Measurements from ENCODE around the gene OR2A2. TPM values are rescaled to one million over a fixed set of nuclear protein-coding genes. Genes with fewer than 3 reads are reported as not detected.

Gene OR2A2
- total RNA-seq, 1 donor from 2014 or later, result not detected

DNA sequence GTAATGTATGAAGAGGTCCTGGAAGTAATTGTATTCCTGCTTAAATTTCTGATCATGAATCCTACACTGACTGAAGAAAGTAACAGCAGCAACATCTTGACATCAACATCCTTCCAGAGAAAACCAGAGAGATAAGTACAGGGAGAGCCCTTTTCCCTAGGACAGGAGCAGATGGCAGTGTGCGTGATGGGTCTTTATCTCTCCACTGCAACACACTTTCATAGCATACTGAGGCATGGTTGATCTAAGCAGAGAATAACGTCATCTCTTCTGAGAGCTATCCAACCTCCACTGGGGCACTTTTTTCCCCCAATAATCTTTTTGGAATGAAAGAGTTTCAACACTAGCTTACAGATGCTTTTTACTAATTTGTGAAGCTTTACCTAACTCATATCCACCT lies 39.4 kb upstream of the OR2A2 start:
- no peaks in the 10 kb centered on the region for H3K9me3 ChIP-seq (ENCODE audit: low read depth)
- no peak overlapping the region for H3K27ac Mint-ChIP-seq
- no peaks in the 10 kb centered on the region for H3K27me3 ChIP-seq
- no peak overlapping the region for H3K4me3 ChIP-seq
- H4K20me1 ChIP-seq (ENCODE audit: low read depth), result no peaks in the 10 kb centered on the region
- TF ChIP-seq EZH2 (IDR thresholded peaks at IDR 0.05), result no peak
- no peaks in the 10 kb centered on the region for H3K27me3 Mint-ChIP-seq (ENCODE audit: insufficient read depth, low read depth)
- no peak overlapping the region for H3K4me3 Mint-ChIP-seq
- H3K36me3 ChIP-seq, result no peaks in the 10 kb centered on the region
- no peak overlapping the region for H3K27ac ChIP-seq
- no peaks in the 10 kb centered on the region for H3K4me1 Mint-ChIP-seq
- DNase-seq (ENCODE audit: low spot score), result no peak
- no peaks in the 10 kb centered on the region for H3K9me3 Mint-ChIP-seq
- H2AFZ ChIP-seq (replicated peaks), result no peak overlapping the region
- no peaks in the 10 kb centered on the region for H3K79me2 ChIP-seq (ENCODE audit: low read depth)
- H3K9ac ChIP-seq, result no peak overlapping the region
- H3K36me3 Mint-ChIP-seq, result no peaks in the 10 kb centered on the region
- no peak overlapping the region for H3K4me2 ChIP-seq
- H3K4me1 ChIP-seq, result no peaks in the 10 kb centered on the region
- H3F3A ChIP-seq (ENCODE audit: low read depth), result no peaks in the 10 kb centered on the region

DNA sequence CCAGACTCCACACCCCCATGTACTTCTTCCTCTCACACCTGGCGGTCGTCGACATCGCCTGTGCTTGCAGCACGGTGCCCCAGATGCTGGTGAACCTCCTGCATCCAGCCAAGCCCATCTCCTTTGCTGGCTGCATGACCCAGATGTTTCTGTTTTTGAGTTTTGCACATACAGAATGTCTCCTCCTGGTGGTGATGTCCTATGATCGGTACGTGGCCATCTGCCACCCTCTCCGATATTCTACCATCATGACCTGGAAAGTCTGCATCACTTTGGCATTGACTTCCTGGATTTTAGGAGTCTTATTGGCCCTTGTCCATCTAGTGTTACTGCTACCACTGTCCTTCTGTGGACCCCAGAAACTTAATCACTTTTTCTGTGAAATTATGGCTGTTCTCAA lies 35.0 kb upstream of the OR2A2 start:
- DNase-seq (ENCODE audit: low spot score), result no peak
- H3K36me3 Mint-ChIP-seq, result no peaks in the 10 kb centered on the region
- Histone ChIP-seq H2AFZ (replicated peaks) (no peak overlapping the region), H3K4me3 (no peak overlapping the region), H3K9me3 (ENCODE audit: low read depth) (no peaks in the 10 kb centered on the region), H3K9ac (no peak overlapping the region), H3K79me2 (ENCODE audit: low read depth) (no peaks in the 10 kb centered on the region), H3K27me3 (no peaks in the 10 kb centered on the region), H3F3A (ENCODE audit: low read depth) (no peaks in the 10 kb centered on the region), H3K36me3 (no peaks in the 10 kb centered on the region), H3K4me1 (no peaks in the 10 kb centered on the region), H3K27ac (no peak overlapping the region), H4K20me1 (ENCODE audit: low read depth) (no peaks in the 10 kb centered on the region), H3K4me2 (no peak overlapping the region)
- no peak overlapping the region for H3K4me3 Mint-ChIP-seq
- no peak overlapping the region for H3K27ac Mint-ChIP-seq
- TF ChIP-seq EZH2 (IDR thresholded peaks at IDR 0.05), result no peak
- TF ChIP-seq, protein P1, sequence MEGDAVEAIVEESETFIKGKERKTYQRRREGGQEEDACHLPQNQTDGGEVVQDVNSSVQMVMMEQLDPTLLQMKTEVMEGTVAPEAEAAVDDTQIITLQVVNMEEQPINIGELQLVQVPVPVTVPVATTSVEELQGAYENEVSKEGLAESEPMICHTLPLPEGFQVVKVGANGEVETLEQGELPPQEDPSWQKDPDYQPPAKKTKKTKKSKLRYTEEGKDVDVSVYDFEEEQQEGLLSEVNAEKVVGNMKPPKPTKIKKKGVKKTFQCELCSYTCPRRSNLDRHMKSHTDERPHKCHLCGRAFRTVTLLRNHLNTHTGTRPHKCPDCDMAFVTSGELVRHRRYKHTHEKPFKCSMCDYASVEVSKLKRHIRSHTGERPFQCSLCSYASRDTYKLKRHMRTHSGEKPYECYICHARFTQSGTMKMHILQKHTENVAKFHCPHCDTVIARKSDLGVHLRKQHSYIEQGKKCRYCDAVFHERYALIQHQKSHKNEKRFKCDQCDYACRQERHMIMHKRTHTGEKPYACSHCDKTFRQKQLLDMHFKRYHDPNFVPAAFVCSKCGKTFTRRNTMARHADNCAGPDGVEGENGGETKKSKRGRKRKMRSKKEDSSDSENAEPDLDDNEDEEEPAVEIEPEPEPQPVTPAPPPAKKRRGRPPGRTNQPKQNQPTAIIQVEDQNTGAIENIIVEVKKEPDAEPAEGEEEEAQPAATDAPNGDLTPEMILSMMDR (IDR thresholded peaks at IDR 0.05), result peak; percentile 13
- no peaks in the 10 kb centered on the region for H3K27me3 Mint-ChIP-seq (ENCODE audit: insufficient read depth, low read depth)
- H3K4me1 Mint-ChIP-seq, result no peaks in the 10 kb centered on the region
- no peaks in the 10 kb centered on the region for H3K9me3 Mint-ChIP-seq

DNA sequence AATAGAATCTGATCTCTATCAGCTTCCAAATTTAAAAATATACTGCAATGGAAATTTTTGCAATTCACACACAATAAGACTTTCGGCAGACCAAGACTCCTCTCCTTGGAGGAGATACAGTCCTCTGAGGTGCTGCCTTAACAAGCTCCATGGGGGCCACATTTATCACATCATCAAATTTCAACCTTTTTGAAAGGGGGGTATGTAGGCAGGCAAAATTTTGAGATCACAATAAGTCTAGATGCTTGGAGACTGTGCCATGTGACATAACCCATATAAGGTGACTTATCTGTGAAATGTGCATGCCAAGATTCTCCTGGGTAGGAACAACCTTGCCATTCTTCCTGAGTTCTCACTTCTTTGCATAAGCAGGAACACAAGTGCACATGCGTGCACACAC lies 23.4 kb upstream of the OR2A2 start, which contains the start of gene OR2A12:
TSS of gene OR2A12 (plus strand) at position 301 of the 400 bp plus-strand sequence. CDS start 8,830 bp downstream, outside the sequence.
- H3K27ac Mint-ChIP-seq, result no peak within 1 kb of the TSS
- no peaks in the 10 kb centered on the region for H3K27me3 Mint-ChIP-seq (ENCODE audit: insufficient read depth, low read depth)
- H3K36me3 ChIP-seq, result no peaks in the 10 kb centered on the region
- H3K79me2 ChIP-seq (ENCODE audit: low read depth), result no peaks in the 10 kb centered on the region
- no peaks in the 10 kb centered on the region for H3K36me3 Mint-ChIP-seq
- TF ChIP-seq EZH2 (IDR thresholded peaks at IDR 0.05), result no peak
- TF ChIP-seq, protein P1 (IDR thresholded peaks at IDR 0.05), result no peak
- H3K4me2 ChIP-seq, result no peak within 1 kb of the TSS
- no peaks in the 10 kb centered on the region for H4K20me1 ChIP-seq (ENCODE audit: low read depth)
- no peaks in the 10 kb centered on the region for H3K27me3 ChIP-seq
- H3K9ac ChIP-seq, result no peak within 1 kb of the TSS
- no peak within 1 kb of the TSS for H3K27ac ChIP-seq
- no peaks in the 10 kb centered on the region for H3F3A ChIP-seq (ENCODE audit: low read depth)
- H3K9me3 Mint-ChIP-seq, result no peaks in the 10 kb centered on the region
- H3K9me3 ChIP-seq (ENCODE audit: low read depth), result no peaks in the 10 kb centered on the region
- no peak for DNase-seq (ENCODE audit: low spot score)
- no peaks in the 10 kb centered on the region for H3K4me1 ChIP-seq
- no peak within 1 kb of the TSS for H2AFZ ChIP-seq (replicated peaks)
- H3K4me3 Mint-ChIP-seq, result no peak within 1 kb of the TSS
- no peak within 1 kb of the TSS for H3K4me3 ChIP-seq
- H3K4me1 Mint-ChIP-seq, result no peaks in the 10 kb centered on the region

DNA sequence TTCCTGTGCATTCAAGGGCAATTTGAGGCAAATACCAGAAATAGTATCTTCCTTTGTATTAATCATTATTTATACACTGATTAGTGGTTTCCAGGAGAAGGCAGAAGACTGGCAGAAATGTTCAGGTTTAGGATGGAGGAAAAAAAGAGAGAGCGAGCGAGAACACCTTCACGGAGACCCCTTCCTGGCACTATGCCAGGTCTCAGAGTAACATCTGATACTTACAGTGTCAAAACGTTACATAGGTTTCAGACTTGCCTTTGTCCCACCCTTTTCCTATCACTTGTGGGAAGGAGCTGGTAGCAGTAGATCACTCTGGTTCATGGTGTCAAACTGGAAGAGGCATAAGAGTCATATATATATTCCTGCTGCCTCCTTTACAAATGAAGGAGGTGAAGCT lies 22.7 kb upstream of the OR2A2 start:
- Histone ChIP-seq H3K4me1 (no peaks in the 10 kb centered on the region), H3K79me2 (ENCODE audit: low read depth) (no peaks in the 10 kb centered on the region), H3K27ac (no peak overlapping the region), H3F3A (ENCODE audit: low read depth) (no peaks in the 10 kb centered on the region), H3K27me3 (no peaks in the 10 kb centered on the region), H3K36me3 (no peaks in the 10 kb centered on the region), H4K20me1 (ENCODE audit: low read depth) (no peaks in the 10 kb centered on the region), H3K4me3 (no peak overlapping the region), H2AFZ (replicated peaks) (no peak overlapping the region), H3K4me2 (no peak overlapping the region), H3K9ac (no peak overlapping the region), H3K9me3 (ENCODE audit: low read depth) (no peaks in the 10 kb centered on the region)
- Mint-ChIP-seq H3K9me3 (no peaks in the 10 kb centered on the region), H3K4me1 (no peaks in the 10 kb centered on the region), H3K27ac (no peak overlapping the region), H3K4me3 (no peak overlapping the region), H3K36me3 (no peaks in the 10 kb centered on the region), H3K27me3 (ENCODE audit: insufficient read depth, low read depth) (no peaks in the 10 kb centered on the region)
- no peak for DNase-seq (ENCODE audit: low spot score)
- no peak for TF ChIP-seq EZH2 (IDR thresholded peaks at IDR 0.05)
- TF ChIP-seq, protein P1 (IDR thresholded peaks at IDR 0.05), result no peak
- TF ChIP-seq EZH2phosphoT487 (IDR thresholded peaks at IDR 0.05), result no peak
